Measurements from ENCODE around the gene RIMBP2.

RIMBP2 gene

GRCh38 chr12:130645751-130646150 lies 70.3 kb downstream of the RIMBP2 start:
- no peak overlapping the region for H3K27ac ChIP-seq (ENCODE audit: extremely low read depth, low read depth, low read length)
- TF ChIP-seq ZNF10 (tag by site-specific recombination; IDR thresholded peaks at IDR 0.05): no peak
- TF ChIP-seq, protein P1, sequence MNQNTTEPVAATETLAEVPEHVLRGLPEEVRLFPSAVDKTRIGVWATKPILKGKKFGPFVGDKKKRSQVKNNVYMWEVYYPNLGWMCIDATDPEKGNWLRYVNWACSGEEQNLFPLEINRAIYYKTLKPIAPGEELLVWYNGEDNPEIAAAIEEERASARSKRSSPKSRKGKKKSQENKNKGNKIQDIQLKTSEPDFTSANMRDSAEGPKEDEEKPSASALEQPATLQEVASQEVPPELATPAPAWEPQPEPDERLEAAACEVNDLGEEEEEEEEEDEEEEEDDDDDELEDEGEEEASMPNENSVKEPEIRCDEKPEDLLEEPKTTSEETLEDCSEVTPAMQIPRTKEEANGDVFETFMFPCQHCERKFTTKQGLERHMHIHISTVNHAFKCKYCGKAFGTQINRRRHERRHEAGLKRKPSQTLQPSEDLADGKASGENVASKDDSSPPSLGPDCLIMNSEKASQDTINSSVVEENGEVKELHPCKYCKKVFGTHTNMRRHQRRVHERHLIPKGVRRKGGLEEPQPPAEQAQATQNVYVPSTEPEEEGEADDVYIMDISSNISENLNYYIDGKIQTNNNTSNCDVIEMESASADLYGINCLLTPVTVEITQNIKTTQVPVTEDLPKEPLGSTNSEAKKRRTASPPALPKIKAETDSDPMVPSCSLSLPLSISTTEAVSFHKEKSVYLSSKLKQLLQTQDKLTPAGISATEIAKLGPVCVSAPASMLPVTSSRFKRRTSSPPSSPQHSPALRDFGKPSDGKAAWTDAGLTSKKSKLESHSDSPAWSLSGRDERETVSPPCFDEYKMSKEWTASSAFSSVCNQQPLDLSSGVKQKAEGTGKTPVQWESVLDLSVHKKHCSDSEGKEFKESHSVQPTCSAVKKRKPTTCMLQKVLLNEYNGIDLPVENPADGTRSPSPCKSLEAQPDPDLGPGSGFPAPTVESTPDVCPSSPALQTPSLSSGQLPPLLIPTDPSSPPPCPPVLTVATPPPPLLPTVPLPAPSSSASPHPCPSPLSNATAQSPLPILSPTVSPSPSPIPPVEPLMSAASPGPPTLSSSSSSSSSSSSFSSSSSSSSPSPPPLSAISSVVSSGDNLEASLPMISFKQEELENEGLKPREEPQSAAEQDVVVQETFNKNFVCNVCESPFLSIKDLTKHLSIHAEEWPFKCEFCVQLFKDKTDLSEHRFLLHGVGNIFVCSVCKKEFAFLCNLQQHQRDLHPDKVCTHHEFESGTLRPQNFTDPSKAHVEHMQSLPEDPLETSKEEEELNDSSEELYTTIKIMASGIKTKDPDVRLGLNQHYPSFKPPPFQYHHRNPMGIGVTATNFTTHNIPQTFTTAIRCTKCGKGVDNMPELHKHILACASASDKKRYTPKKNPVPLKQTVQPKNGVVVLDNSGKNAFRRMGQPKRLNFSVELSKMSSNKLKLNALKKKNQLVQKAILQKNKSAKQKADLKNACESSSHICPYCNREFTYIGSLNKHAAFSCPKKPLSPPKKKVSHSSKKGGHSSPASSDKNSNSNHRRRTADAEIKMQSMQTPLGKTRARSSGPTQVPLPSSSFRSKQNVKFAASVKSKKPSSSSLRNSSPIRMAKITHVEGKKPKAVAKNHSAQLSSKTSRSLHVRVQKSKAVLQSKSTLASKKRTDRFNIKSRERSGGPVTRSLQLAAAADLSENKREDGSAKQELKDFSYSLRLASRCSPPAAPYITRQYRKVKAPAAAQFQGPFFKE (tag by site-specific recombination; IDR thresholded peaks at IDR 0.05; ENCODE audit: borderline replicate concordance): no peak
- no peak for TF ChIP-seq GLI4 (tag by site-specific recombination; IDR thresholded peaks at IDR 0.05)
- no peak for TF ChIP-seq ZSCAN30 (tag by site-specific recombination; IDR thresholded peaks at IDR 0.05)
- no peaks in the 10 kb centered on the region for H3K9me3 ChIP-seq (ENCODE audit: control insufficient read depth, insufficient read depth, low read depth, low read length)
- H3K4me3 ChIP-seq (ENCODE audit: low read depth, low read length): no peak overlapping the region
- H3K4me1 ChIP-seq (ENCODE audit: control insufficient read depth, insufficient read depth, low read length): no peaks in the 10 kb centered on the region
- CTCF ChIA-PET: no interaction called here
- POLR2A ChIA-PET: no interaction called here
- H3K36me3 ChIP-seq (ENCODE audit: control insufficient read depth in 2 of 2, insufficient read depth in 1 of 2, low read length in 2 of 2): no peaks in the 10 kb centered on the region

DNA sequence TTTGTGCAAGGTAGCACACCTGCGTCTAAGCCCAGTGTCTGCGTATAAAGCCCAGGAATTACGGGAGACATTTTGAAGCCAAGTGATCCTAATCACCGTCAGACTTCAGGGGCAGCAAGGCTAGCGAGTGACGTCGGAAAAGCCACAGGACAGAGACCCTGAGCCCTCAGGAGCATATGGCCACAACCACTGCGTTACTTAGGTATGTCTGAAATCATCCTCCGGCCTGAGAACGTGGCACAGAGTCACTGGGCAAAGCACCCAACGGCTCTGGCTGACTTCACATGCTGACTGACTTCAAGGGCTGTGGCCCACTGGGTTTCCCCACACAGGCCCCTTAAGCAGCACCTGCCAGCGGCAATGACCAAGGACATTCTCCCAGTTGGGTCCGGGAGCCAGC lies 71.5 kb downstream of the RIMBP2 start:
- POLR2A ChIA-PET: no interaction called here
- Histone ChIP-seq H3K4me1 (ENCODE audit: control insufficient read depth, insufficient read depth, low read length) (no peaks in the 10 kb centered on the region), H3K4me3 (ENCODE audit: low read depth, low read length) (no peak overlapping the region), H3K27ac (ENCODE audit: extremely low read depth, low read depth, low read length) (no peak overlapping the region), H3K9me3 (ENCODE audit: control insufficient read depth, insufficient read depth, low read depth, low read length) (no peaks in the 10 kb centered on the region), H3K36me3 (ENCODE audit: control insufficient read depth in 2 of 2, insufficient read depth in 1 of 2, low read length in 2 of 2) (no peaks in the 10 kb centered on the region)
- TF ChIP-seq ZNF292 (tag by site-specific recombination; IDR thresholded peaks at IDR 0.05; ENCODE audit: borderline replicate concordance, low read depth): no peak
- no peak for TF ChIP-seq INSM2 (tag by site-specific recombination; IDR thresholded peaks at IDR 0.05)
- TF ChIP-seq ZSCAN30 (tag by site-specific recombination; IDR thresholded peaks at IDR 0.05): no peak
- no peak for TF ChIP-seq ZNF670 (tag by site-specific recombination; IDR thresholded peaks at IDR 0.05; ENCODE audit: low read depth)
- no peak for TF ChIP-seq MEIS1 (CRISPR knock-in tag; IDR thresholded peaks at IDR 0.05; ENCODE audit: borderline replicate concordance)
- no peak for TF ChIP-seq ZNF2 (tag by site-specific recombination; IDR thresholded peaks at IDR 0.05)
- TF ChIP-seq SETDB1 (IDR thresholded peaks at IDR 0.05; ENCODE audit: insufficient read length, low read length): no peak
- no peak for TF ChIP-seq ZNF677 (tag by site-specific recombination; IDR thresholded peaks at IDR 0.05)
- TF ChIP-seq YY1 (tag by site-specific recombination; IDR thresholded peaks at IDR 0.05): no peak
- no peak for TF ChIP-seq ZBTB7A (tag by site-specific recombination; IDR thresholded peaks at IDR 0.05; ENCODE audit: low read depth)
- CTCF ChIA-PET: no interaction called here

GRCh38 chr12:130644146-130644545 lies 72.0 kb downstream of the RIMBP2 start:
- Histone ChIP-seq H3K4me3 (ENCODE audit: low read depth, low read length) (no peak overlapping the region), H3K4me1 (ENCODE audit: control insufficient read depth, insufficient read depth, low read length) (no peaks in the 10 kb centered on the region), H3K9me3 (ENCODE audit: control insufficient read depth, insufficient read depth, low read depth, low read length) (no peaks in the 10 kb centered on the region), H3K27ac (ENCODE audit: extremely low read depth, low read depth, low read length) (no peak overlapping the region), H3K36me3 (ENCODE audit: control insufficient read depth in 2 of 2, insufficient read depth in 1 of 2, low read length in 2 of 2) (no peaks in the 10 kb centered on the region)
- ChIA-PET POLR2A (no interaction called here), CTCF (no interaction called here)
- TF ChIP-seq, protein P2, sequence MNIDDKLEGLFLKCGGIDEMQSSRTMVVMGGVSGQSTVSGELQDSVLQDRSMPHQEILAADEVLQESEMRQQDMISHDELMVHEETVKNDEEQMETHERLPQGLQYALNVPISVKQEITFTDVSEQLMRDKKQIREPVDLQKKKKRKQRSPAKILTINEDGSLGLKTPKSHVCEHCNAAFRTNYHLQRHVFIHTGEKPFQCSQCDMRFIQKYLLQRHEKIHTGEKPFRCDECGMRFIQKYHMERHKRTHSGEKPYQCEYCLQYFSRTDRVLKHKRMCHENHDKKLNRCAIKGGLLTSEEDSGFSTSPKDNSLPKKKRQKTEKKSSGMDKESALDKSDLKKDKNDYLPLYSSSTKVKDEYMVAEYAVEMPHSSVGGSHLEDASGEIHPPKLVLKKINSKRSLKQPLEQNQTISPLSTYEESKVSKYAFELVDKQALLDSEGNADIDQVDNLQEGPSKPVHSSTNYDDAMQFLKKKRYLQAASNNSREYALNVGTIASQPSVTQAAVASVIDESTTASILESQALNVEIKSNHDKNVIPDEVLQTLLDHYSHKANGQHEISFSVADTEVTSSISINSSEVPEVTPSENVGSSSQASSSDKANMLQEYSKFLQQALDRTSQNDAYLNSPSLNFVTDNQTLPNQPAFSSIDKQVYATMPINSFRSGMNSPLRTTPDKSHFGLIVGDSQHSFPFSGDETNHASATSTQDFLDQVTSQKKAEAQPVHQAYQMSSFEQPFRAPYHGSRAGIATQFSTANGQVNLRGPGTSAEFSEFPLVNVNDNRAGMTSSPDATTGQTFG (tag by site-specific recombination; IDR thresholded peaks at IDR 0.05; ENCODE audit: borderline replicate concordance): no peak
- TF ChIP-seq ZNF23 (tag by site-specific recombination; IDR thresholded peaks at IDR 0.05; ENCODE audit: borderline replicate concordance): no peak
- no peak for TF ChIP-seq ZNF114 (tag by site-specific recombination; IDR thresholded peaks at IDR 0.05)
- no peak for TF ChIP-seq MZF1 (tag by site-specific recombination; IDR thresholded peaks at IDR 0.05; ENCODE audit: borderline replicate concordance)
- TF ChIP-seq INSM2 (tag by site-specific recombination; IDR thresholded peaks at IDR 0.05): no peak
- TF ChIP-seq, protein P3, sequence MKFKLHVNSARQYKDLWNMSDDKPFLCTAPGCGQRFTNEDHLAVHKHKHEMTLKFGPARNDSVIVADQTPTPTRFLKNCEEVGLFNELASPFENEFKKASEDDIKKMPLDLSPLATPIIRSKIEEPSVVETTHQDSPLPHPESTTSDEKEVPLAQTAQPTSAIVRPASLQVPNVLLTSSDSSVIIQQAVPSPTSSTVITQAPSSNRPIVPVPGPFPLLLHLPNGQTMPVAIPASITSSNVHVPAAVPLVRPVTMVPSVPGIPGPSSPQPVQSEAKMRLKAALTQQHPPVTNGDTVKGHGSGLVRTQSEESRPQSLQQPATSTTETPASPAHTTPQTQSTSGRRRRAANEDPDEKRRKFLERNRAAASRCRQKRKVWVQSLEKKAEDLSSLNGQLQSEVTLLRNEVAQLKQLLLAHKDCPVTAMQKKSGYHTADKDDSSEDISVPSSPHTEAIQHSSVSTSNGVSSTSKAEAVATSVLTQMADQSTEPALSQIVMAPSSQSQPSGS (tag by site-specific recombination; IDR thresholded peaks at IDR 0.05; ENCODE audit: low read depth): no peak
- no peak for TF ChIP-seq HOXC10 (CRISPR knock-in tag; IDR thresholded peaks at IDR 0.05)

All from HEK293 (cell line).